ENCODE measurements around the gene TTC9.

- no peak for TF ChIP-seq EZH2 (IDR thresholded peaks at IDR 0.05; ENCODE audit: low read depth)
- no peak for TF ChIP-seq CTCF (conservative IDR thresholded peaks at IDR 0.05)
These were observed 5.0 kb downstream of the TTC9 start for GRCh38 chr14:70646705-70647104.

Measured in PC-9 (cell line).